ENCODE data around the gene KIRREL1. TPM values are rescaled to one million over a fixed set of nuclear protein-coding genes. Genes with fewer than 3 reads are reported as not detected.
A peak's percentile ranks its signal among the peaks of the same experiment; 100 is the strongest.

KIRREL1 gene
- total and polyA plus RNA-seq, 2 of the 8 experiments (the other 6 are each of a cell fraction or from before 2014, with no cell fraction given): 14.2 to 39.0 TPM

DNA sequence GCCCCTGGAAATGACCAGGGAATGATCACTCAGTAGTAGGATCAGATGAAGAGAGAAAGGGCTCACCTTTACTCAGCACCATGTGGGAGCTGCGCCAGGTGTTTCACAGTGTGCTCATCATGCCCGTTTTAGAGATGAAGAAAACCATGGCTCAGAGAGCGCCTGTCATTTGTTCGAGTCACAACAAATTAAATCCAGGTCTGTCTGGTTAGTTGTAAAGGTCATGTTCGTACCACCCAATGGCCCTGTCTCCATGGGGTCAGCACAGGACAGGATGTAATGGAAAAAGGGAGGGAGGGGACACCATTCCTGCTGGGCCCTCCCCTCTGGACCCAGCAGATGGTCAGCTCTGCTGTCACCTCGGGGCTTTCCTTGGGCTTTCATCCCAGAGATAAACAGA is 15.2 kb downstream of the KIRREL1 start:
- Histone ChIP-seq H3K56ac (replicated peaks; ENCODE audit: insufficient read length, low read depth, low read length) (no peak overlapping the region), H4K91ac (replicated peaks; ENCODE audit: insufficient read length, low read length) (no peak overlapping the region), H4K8ac (ENCODE audit: extremely low read depth, insufficient read depth, low read length) (no peak overlapping the region), H3K79me1 (ENCODE audit: low read depth, low read length) (peaks cover 7% of the 10 kb centered on the region; the same call in 1 of the 2 replicates), H3K14ac (ENCODE audit: insufficient read length) (no peak overlapping the region), H2BK20ac (ENCODE audit: low read length) (peak overlapping the region; percentile 77; the same call in 1 of the 2 replicates), H3K79me2 (ENCODE audit: control insufficient read depth in 1 of 2, insufficient read depth in 2 of 2, low read length in 2 of 2) (peaks cover 2 to 91% of the 10 kb centered on the region in 2 experiments; a peak in 2 of 4 replicates), H3K4me3 (ENCODE audit: extremely low read depth in 1 of 4, insufficient read depth in 2 of 4, low read depth in 3 of 4, low read length in 4 of 4) (no peak overlapping the region), H2AK5ac (ENCODE audit: low read depth, low read length) (peak overlapping the region; percentile 95), H3K23ac (ENCODE audit: insufficient read length) (no peak overlapping the region), H3K4me1 (replicated peaks in 1 of 4; ENCODE audit: control insufficient read depth in 3 of 4, insufficient read depth in 4 of 4, low read length in 3 of 4) (peaks cover 15 to 43% (median 36%) of the 10 kb centered on the region in 4 experiments), H3K9me3 (ENCODE audit: insufficient read depth in 2 of 2, low read depth in 1 of 2, low read length in 1 of 2) (no peaks in the 10 kb centered on the region), H3K9ac (replicated peaks in 1 of 4; ENCODE audit: extremely low read depth in 1 of 4, low read depth in 3 of 4, low read length in 3 of 4) (no peak overlapping the region), H2BK15ac (ENCODE audit: low read length) (peak overlapping the region; percentile 93), H2BK12ac (ENCODE audit: low read depth, low read length) (peak overlapping the region; percentile 70; the same call in 1 of the 2 replicates), H3K27me3 (replicated peaks in 1 of 4; ENCODE audit: control insufficient read depth in 3 of 4, extremely low read depth in 1 of 4, insufficient read depth in 3 of 4, low read length in 3 of 4) (no peaks in the 10 kb centered on the region), H3K36me3 (ENCODE audit: control insufficient read depth in 2 of 4, insufficient read depth in 4 of 4, low read length in 3 of 4) (no peaks in the 10 kb centered on the region), H3K27ac (ENCODE audit: low read depth, low read length) (no peak overlapping the region), H3K4ac (replicated peaks; ENCODE audit: insufficient read length, low read depth, low read length) (no peak overlapping the region), H2BK120ac (replicated peaks; ENCODE audit: low read depth, low read length) (no peak overlapping the region), H4K20me1 (replicated peaks in 1 of 2; ENCODE audit: control insufficient read depth in 1 of 2, insufficient read depth in 2 of 2, low read length in 2 of 2) (peaks cover 0 to 3% of the 10 kb centered on the region in 2 experiments), H2BK5ac (ENCODE audit: low read depth, low read length) (0 out of 2 replicates have a peak overlapping the region, but pooled peaks have one; percentile 38), H3K18ac (ENCODE audit: extremely low read depth, low read length) (peak overlapping the region; percentile 86), H3K4me2 (ENCODE audit: insufficient read depth in 1 of 2, low read depth in 2 of 2, low read length in 2 of 2) (no peak overlapping the region), H3K23me2 (ENCODE audit: low read depth, low read length) (peaks cover 4% of the 10 kb centered on the region; the same call in 1 of the 2 replicates), H4K5ac (ENCODE audit: insufficient read length, low read depth, low read length) (no peak overlapping the region), H2AFZ (ENCODE audit: low read length) (no peak overlapping the region)
- CTCF ChIA-PET (ENCODE audit: partially characterized antibody): interaction anchor here (1.4 to 53.4 kb wide), 5 partner anchors 9 to 101 kb away, joined by 4 to 2918 read pairs (median 1615); partner anchors contain the start of gene KIRREL1
- WGBS, 2 experiments (ENCODE audit: extremely low coverage in 1 of 2, insufficient coverage in 1 of 2, insufficient read length in 1 of 2, insufficient replicate concordance in 2 of 2, low coverage in 1 of 2, low lambda C conversion rate in 2 of 2, missing lambda C conversion rate in 1 of 2): 88% methylated on average over 6 of the region's 6 CpGs; no CpG with 5 or more reads in 1 of the 2 experiments
- FAIRE-seq: no peak
- TF ChIP-seq, protein P1, sequence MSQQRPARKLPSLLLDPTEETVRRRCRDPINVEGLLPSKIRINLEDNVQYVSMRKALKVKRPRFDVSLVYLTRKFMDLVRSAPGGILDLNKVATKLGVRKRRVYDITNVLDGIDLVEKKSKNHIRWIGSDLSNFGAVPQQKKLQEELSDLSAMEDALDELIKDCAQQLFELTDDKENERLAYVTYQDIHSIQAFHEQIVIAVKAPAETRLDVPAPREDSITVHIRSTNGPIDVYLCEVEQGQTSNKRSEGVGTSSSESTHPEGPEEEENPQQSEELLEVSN (IDR thresholded peaks at IDR 0.05): no peak
- TF ChIP-seq CHD1 (IDR thresholded peaks at IDR 0.05; ENCODE audit: low read depth, low read length): no peak
- TF ChIP-seq BCL11A (IDR thresholded peaks at IDR 0.05; ENCODE audit: low read depth in 2 of 2, low read length in 2 of 2): no peak
- no peak for TF ChIP-seq SP4 (IDR thresholded peaks at IDR 0.05; ENCODE audit: low read length)
- no peak for TF ChIP-seq SAP30 (IDR thresholded peaks at IDR 0.05; ENCODE audit: insufficient read depth, insufficient replicate concordance, low read length)
- TF ChIP-seq PHF8 (conservative IDR thresholded peaks at IDR 0.05; ENCODE audit: low read depth, low read length): no peak
- TF ChIP-seq TCF12 (IDR thresholded peaks at IDR 0.05; ENCODE audit: low read depth, low read length): no peak
- TF ChIP-seq NRF1 (IDR thresholded peaks at IDR 0.05; ENCODE audit: low read depth, low read length): no peak
- no peak for TF ChIP-seq JUND (IDR thresholded peaks at IDR 0.05; ENCODE audit: low read length)
- TF ChIP-seq BACH1 (IDR thresholded peaks at IDR 0.05; ENCODE audit: low read length): no peak
- TF ChIP-seq GTF2F1 (IDR thresholded peaks at IDR 0.05; ENCODE audit: borderline replicate concordance, low read depth, low read length): no peak
- TF ChIP-seq SP1 (IDR thresholded peaks at IDR 0.05; ENCODE audit: low read depth, low read length): no peak
- no peak for DNase-seq (ENCODE audit: low read depth in 1 of 2, low spot score in 2 of 2)
- POLR2A ChIA-PET (ENCODE audit: partially characterized antibody): interaction anchor here (2.9 to 12.0 kb wide), 2 partner anchors 10 to 13 kb away, joined by 26 to 94 read pairs; partner anchors contain the start of gene KIRREL1
